A673 (cell line): ENCODE measurements around the gene CDH18.

Experiments
- EZH2 ChIP-seq: fragments of 200-600 bp; sonication (generic); IDR thresholded peaks from 2 replicates; pipeline ENCODE4 v1.6.1; 2017; ENCODE audit warnings: borderline replicate concordance, low read depth, mild to moderate bottlenecking, mixed read lengths, antibody characterized with exemption, low read length; ENCODE audit not compliant: poor library complexity, severe bottlenecking
- TF ChIP-seq, protein P1 (sequence below): fragments of 300-800, 200-600 bp; sonication (generic); conservative IDR thresholded peaks from 2 replicates; pipeline ENCODE4 v1.5.1; 2017; ENCODE audit warnings: low read depth, mild to moderate bottlenecking, antibody characterized with exemption, low read length, moderate library complexity, mixed read lengths

DNA sequence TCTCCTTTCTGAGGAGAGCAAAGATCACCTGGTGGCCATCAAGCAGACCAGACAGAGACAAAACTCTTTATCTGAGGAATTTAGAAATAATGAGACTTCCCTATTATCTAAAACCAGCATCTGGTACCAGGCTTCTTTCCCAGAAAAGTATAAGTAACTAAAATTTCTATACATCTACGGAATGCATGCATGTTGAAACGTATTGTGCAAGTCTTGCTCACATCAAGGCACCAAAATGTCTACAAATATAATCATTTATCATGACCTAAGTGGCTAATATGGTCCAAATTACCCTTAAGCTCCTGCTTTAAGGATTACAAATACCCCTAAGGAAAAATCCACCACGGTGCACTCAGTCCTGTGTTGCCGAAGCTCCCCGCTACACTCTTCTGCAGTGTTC lies 286.3 kb downstream of the CDH18 start:
- TF ChIP-seq, protein P1, sequence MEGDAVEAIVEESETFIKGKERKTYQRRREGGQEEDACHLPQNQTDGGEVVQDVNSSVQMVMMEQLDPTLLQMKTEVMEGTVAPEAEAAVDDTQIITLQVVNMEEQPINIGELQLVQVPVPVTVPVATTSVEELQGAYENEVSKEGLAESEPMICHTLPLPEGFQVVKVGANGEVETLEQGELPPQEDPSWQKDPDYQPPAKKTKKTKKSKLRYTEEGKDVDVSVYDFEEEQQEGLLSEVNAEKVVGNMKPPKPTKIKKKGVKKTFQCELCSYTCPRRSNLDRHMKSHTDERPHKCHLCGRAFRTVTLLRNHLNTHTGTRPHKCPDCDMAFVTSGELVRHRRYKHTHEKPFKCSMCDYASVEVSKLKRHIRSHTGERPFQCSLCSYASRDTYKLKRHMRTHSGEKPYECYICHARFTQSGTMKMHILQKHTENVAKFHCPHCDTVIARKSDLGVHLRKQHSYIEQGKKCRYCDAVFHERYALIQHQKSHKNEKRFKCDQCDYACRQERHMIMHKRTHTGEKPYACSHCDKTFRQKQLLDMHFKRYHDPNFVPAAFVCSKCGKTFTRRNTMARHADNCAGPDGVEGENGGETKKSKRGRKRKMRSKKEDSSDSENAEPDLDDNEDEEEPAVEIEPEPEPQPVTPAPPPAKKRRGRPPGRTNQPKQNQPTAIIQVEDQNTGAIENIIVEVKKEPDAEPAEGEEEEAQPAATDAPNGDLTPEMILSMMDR: no peak
- no peak for TF ChIP-seq EZH2
